GM19324 (cell line): ENCODE results near the gene TREML1.
"Not testable (repeated sequence)": the region's sequence is repeated elsewhere in the genome, so short reads cannot be mapped to it uniquely, and the experiment has no call there.

Experiments used
- ATAC-seq: cut with Tn5 transposase; IDR thresholded peaks from one replicate; pipeline ENCODE4 v1.9.1; 2021; ENCODE audit warnings: mild to moderate bottlenecking, moderate library complexity; ENCODE audit not compliant: unreplicated experiment, low FRiP score

TREML1 gene

DNA sequence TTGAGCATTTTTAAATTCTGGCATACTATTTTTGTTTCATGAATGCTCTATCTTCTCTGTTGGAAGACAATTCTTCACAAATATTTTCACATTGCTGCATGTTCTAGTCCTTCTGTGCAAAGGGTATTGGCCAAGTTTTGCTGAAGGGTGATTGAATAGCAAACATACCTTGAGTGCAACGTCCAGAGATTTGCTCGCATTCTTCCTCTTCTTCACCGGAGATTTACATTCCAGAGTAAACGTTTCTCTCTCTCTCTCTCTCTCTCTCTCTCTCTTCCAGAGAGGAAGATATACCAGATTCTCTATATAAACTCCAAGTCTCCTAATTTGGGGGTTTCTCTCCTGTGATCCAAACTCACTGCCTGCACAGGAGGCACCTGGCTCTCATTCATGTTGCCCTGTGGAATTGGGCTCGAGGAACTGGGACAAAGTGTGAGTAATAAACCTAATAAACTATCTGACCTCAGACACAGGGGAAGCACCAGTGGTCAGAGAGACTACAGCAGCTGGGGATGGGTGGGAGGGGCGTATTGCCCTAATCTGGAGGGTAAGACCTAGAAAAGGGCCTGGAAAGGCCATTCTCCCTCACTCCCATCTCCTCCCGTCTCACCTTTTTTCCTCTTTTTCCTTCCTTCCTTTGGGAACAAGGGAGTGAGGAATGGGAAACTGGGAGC is 1.1 kb upstream of the TREML1 start:
- ATAC-seq: no peak

DNA sequence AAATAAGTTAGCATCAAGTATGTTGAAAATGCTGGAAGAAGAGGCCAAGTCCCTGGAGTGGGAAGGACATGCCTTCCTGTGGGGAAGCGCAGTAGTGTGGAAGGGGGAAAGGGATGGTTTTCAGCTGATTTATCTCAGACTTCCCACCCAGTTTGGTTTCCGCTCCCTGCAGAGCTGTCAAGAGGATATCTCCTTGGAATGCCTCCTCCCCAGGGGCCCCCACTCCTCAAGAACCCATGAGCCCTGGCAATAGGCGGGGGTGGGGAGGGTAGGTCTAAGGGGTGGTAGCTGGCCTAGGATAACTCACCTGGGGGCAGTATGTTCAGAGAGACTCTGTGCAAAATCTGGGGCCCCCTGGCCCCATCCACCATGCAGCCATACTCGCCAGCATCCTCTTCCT is 696 bp downstream of the TREML1 start:
- no peak for ATAC-seq

DNA sequence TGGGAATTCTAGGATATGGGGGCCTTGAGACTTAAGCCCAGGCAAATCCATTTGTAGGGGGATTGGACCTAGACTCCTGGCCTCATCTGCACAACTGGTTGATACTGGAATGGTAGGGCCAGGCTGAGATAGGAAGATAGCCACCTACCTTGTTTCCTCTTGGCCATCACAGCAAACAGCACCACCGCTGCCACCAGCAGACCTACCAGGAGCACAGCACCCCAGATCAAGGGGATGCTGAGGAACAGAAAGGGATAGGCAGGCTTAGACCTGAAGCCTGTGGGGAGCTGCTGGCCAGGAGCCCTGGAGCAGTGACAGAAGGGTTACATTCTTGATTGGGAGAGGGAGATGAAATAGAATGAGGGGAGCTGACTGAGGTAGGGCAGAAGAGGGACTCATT is 3.5 kb downstream of the TREML1 start:
- no peak for ATAC-seq

DNA sequence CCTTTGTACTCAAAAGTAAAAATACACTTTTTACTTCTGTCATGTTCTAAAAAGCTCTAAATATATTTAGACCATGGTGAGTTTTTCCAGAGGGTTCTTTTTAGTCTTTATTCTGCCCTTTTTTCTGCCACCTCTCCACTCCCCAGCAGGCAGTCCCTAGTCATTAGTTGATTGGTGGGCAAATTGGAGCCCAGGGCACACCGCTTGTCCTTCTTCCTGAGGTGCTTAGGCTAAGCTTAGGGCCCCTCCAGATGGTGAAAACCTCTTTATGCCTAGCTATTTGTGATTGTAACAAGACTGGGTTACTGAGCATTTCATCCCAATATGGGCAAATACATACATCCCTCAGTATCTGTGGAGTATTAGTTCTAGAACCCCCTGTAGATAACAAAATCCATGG is 6.2 kb downstream of the TREML1 start:
- ATAC-seq: no peak

DNA sequence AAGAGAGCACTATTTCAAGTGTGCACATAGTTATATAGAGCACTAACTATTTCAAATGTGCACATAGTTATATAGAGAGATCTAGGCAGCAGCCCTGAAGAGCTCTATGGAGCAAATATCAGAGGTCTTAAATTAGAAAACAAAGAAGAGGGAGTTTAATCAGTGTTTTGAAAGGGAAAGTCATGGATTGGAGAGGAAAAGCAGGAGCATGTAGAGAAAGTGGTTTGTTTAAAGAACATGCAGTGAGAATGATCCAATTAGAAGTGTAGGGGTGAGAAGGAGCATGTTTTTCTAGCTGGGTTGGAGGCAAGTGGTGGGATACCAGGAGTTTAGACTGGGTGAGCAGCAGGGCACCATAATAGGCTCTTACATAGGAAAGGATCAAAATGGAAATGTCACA is 17.2 kb downstream of the TREML1 start:
- no peak for ATAC-seq

DNA sequence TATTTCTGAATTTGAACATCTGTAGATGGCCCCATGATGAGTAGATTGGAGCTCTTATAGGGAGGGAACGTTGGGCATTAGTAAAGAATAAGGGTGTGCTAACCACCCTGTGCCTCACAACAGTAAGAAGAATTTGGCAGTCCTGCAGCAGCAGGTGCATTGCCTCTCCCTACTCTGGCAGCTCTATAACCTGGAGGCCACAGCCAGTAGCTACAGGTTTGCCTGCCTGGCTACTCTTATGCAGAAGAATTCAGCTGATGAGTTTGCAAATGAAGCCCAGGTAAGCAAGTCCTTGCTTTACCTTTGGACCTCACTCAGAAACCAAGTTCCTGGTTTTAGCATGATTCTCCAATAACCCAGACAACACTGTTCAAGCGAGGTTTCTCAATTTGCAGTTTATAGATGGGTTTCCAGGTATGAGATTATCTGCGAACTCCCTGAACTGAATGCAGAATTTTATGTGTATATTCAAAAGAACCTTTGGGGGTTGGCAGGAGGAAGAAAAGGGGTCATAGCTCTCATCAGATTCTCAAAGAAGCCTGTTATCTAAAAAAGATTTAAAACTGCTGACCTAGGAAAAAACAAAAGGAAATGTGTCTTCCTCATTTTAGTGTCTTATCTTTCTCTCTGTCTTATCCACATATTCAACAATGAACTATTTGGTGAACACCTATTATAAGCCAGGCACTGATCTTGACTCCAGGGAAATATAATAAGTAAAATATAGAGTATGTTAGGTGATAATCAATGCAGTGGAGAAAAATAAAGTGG is 18.9 kb downstream of the TREML1 start:
- no peak for ATAC-seq

DNA sequence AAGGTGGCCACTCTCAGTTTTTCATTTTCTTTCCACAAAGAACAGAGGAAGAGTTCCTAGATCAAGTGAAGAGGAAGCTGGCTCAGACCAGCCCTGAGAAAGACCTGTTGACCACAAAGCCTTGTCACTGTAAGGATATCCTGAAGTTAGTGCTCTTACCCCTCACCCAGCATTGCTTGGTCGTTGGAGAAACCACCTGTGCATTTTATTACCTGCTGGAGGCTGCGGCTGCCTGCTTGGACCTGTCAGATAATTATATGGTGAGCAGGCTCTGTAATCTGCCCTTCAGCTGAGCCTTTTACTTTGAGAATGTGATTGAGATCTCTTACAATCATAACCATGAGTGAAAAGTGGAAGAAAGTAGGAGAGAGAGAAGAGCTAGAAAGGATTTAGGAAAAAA is 21.9 kb downstream of the TREML1 start:
- ATAC-seq: no peak

DNA sequence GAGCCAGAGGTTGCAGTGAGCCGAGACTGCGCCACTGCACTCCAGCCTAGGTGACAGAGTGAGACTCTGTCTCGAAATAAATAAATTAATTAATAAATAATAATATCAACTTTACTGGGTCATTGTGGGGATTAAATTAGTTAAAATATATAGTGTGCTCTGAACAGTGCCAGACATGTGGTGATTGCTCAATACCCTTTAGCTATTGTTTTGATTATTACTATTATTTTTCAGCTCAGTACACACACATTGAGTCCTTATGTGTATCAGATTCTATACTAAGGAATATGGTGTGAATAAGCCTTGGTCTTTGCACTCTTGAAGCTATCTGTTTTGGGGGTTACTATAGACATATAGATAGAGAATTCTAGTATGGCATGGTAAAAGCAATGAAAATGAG is 28.9 kb downstream of the TREML1 start:
- ATAC-seq: no peak

DNA sequence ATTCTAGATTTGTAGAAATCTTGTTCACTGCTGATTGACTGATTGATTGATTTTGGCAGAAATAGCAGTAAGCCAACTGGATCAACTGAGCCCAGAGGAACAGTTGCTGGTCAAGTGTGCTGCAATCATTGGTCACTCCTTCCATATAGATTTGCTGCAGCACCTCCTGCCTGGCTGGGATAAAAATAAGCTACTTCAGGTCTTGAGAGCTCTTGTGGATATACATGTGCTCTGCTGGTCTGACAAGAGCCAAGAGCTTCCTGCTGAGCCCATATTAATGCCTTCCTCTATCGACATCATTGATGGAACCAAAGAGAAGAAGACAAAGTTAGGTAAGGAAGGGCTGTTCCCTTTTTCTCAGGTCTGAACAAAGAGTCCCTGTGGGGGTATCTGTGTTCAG is 31.2 kb downstream of the TREML1 start:
- no peak for ATAC-seq

DNA sequence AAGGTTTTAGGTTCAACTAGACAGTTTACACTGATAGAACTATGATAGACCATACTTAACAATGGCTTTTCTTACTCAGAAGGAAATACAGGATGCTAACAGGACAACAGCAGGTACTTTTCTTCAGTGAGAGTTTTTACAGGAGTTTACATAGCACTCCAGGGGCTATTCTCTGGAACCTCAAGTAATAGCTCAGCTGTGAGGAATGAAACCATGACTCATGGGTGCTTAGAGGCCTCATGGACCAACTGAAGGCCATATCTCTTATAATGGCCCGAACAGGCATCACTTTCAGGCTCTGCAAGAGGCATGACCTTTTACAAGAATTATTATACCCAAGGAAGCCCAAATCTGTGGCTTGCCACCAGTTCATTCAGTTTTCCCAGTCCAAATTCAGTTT is 31.8 kb downstream of the TREML1 start:
- ATAC-seq: no peak

DNA sequence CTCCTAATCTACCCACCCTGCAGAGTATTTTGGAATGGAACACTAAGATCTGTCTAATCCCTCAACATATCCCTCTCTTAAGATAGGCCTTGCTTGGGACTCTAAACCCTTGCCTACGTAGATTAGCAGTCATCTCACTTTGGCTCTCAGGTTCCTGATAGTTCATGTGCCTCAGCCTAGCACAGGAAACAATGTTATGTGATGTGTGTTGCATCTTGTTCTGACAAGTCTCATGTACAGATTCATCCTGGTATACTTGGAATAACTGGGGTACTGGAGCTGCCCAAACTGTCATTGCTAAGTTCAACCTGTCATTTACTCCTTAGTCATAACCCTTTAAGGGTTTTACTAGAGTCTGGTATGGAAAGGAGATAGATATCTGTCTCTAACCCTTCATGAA is 34.1 kb downstream of the TREML1 start:
- ATAC-seq: no peak

DNA sequence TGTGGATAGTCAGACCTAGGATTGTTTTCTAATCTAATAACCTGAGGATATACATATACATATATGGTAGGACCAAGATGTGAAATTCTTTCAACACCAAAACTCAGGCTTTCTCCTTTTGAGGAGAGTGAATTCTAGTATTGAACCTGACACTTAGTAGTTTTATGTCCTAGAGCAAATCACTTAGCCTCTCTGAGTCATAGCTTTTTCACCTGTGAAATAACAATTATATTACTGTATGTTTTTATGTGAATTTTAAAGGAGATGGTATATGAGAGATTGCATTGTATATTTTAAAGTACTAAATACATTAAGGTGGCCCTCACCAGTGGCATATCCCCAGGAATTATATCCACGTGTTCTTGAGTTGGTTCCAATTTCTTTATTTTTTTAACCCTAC is 34.6 kb downstream of the TREML1 start:
- ATAC-seq: no peak

DNA sequence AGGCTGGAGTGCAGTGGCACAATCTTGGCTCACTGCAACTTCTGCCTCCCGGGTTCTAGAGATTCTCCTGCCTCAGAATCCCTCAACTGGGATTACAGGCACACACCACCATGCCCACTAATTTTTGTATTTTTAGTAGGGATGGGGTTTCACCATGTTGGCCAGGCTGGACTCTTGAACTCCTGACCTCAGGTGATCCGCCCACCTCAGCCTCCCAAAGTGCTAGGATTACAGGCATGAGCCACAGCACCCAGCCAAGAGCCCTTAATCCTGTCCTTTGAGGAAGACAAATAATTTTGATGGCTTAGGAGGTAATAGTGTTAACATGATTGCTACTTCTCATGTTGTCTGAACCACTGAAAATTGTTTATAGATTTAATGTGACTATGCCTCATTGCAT is 39.1 kb downstream of the TREML1 start:
- not testable (repeated sequence) for ATAC-seq

DNA sequence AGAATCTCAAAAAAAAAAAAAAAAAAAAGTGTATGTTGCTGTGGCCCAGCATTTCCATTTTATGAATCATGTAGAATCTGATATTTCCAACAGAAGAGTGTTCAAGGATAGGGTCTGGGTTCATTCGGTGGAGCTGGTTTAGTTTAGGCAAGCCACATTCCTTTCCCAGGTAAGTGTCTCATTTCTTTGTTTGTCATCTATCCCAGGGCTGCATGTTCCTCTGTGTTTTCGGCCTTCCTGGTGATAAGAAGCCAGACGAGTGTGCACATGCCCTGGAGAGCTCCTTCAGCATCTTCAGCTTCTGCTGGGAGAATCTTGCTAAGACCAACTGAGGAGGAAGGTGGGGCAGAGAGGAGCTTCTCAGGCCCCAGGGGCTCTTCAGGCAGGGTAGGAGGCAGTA is 43.1 kb downstream of the TREML1 start:
- ATAC-seq: no peak

DNA sequence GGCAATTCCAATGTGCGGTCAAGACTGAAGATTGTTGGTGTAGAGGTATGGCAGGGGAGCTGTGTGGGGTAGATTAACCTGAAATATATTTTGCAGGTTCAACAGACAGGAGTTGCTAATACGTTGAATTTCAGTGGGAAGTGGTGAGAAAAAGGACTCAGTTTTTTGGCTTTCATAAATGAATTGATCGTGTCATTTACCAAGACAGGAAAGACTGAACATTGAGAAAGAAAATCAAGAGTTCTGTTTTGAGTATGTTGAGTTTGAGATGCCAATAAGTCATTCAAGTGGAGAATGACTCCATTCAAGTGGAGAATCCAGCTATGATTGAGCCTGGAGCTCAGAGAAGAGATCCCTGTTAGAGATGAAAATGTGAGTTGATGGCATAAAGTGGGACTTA is 50.3 kb downstream of the TREML1 start:
- ATAC-seq: no peak

DNA sequence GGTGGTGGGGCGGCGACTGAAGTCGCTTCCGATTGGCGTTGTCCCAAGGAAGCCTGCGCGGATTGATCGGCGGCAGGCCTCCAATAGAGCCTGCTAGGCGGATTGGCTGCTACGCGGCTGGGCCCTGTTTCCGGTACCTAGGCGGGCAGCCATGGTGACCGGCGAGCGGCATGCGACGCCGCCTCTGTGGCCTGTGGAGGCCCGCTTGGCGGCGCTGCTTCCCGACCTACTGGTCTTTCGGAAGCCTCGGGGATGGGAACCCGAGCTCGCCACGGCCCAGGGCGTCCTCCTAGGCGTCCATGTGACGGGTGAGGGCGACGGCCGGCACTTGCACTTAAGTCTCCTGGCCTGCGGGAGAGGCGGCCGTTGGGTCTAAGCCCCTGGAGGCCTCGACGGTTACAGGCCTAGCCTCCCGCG is 53.3 kb downstream of the TREML1 start:
- no peak for ATAC-seq
